ENCODE measurements around the gene MYO9B. TPM values are rescaled to one million over a fixed set of nuclear protein-coding genes. Genes with fewer than 3 reads are reported as not detected.

Gene MYO9B
- total RNA-seq, 1 donor from 2014 or later, result 54.2 TPM

DNA sequence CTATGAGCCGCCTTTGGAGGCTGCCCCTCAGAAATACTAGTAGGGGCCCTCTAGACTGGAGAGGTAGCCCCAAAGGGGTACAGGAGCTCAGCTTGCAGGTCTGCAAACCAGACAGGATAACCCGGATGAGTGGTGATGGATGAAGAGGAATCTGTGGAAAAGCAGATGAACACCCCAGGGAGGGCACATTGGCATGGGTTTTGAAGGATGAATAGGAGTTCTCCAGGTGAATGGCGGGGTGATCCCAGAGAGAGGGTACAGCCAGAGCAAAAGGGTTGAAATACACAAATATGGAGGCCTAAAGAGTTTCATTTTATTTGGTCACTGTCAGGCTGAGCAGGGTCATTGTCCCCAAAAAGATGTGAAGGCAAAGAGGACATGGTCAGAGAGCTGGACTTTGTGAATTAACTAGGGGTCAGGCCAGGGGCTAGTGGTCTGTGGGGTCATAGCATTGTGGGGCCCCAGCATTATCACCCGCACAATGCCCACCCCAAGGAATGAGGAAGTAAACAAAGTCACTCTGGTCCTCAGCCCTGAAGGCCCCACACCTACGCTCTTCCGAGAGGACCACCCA, 165.3 kb downstream of the MYO9B start:
- no peak for DNase-seq (ENCODE audit: low read depth)

DNA sequence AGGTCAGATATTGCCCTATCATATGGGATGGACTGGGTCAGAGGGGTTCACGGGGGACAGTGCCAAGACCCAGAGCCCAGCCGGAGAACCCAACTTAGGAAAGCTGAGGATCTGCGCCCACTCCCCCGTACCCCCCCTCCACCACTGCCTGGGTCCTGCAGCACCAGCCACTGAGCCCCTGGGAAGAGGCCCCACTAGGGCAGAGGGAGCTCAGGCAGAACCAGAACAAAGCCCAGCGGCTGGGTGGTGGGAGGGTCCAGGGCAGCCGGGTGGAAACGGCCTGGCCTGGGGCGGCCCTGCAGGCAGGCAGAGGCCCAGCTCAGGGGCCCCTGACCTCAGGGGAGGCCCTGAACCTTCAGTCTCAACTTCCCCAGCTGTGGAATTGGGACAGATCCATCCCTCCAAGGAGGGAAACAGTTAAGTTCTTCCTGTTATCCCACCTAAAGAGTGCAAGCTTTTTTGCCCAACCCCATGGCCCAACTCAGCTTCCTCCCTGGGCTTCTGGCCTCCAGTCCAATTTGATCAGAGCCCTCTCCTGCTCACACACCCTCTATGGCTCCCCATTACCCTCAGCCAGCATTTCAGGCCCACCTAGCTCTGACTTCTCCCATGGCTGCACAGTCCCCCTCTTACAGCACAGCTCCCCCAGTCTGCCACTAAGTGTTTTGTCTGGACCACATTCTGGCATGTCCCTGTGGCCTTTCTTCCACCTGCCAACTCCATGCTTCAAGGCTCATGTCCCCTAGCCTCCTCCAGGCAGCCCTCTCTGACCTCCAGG, 167.0 kb downstream of the MYO9B start:
- peak; percentile 15 for DNase-seq (ENCODE audit: low read depth)

DNA sequence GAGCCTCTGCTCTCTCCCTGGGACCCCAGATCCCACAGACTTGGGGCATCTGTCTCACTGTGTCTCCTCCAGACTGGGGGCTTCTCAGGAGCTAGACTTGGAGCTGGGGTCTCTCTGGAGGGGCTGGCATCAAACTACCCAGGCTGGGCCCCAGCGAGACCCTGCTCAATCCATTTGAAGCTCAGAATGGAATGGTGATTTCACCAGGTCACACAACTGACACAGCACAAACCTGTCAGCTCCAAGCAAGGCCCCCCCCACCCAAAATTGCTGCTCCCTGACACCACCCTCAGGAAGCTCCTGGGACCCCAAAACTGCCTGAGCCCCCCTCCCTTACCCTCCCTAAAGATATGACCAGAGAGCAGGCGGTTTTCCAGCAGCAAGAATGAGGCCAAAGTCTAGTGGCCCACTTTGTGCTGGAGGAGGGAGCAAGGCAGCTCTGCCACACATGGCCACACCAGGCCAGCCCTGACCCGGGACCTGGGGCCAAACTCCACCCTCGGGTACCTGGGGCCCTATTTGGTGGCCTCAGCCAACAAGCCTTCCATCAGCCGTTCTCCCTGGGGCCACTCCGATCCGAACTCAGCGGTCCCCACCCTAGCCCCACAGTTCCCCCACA, 167.7 kb downstream of the MYO9B start:
- no peak for DNase-seq (ENCODE audit: low read depth)

DNA sequence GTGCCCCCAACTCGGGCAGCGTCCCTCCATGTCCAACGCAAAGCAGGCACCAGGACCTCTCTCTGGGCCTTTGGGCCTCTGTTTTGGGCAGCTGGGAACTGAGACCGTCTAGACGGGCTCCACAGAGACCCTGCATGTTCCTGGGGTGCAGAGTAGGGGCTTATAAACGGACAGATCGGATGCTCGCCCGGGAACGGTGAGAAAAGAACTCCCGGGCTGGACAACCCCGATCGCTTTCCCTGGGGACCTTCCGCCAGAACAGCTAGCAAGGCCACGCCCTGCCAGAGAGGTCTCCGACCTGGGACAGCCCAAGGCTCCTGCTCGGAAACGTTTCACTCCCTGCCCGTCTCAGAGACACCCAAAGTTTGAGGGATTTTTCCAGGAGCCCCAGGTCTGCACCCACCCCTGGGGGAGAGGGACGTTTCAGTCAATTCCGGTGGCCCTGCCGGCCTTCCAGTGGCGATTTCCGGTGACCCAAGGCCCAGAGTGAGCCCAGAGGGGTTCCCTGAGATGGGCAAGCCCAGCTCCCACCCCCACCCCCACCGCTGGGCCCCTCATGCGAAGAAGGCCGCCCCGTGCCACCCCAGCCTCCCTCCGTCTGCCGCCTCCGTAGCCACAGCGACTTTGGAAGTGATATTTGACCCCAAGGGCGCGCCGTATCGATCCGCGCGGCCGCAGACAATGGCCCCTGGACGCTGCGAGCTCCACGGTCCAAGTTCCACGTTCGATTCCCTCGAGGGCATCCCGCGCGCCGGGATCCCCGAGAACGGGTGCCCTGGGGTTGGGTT, 168.4 kb downstream of the MYO9B start:
- peak; percentile 22 for DNase-seq (ENCODE audit: low read depth)

DNA sequence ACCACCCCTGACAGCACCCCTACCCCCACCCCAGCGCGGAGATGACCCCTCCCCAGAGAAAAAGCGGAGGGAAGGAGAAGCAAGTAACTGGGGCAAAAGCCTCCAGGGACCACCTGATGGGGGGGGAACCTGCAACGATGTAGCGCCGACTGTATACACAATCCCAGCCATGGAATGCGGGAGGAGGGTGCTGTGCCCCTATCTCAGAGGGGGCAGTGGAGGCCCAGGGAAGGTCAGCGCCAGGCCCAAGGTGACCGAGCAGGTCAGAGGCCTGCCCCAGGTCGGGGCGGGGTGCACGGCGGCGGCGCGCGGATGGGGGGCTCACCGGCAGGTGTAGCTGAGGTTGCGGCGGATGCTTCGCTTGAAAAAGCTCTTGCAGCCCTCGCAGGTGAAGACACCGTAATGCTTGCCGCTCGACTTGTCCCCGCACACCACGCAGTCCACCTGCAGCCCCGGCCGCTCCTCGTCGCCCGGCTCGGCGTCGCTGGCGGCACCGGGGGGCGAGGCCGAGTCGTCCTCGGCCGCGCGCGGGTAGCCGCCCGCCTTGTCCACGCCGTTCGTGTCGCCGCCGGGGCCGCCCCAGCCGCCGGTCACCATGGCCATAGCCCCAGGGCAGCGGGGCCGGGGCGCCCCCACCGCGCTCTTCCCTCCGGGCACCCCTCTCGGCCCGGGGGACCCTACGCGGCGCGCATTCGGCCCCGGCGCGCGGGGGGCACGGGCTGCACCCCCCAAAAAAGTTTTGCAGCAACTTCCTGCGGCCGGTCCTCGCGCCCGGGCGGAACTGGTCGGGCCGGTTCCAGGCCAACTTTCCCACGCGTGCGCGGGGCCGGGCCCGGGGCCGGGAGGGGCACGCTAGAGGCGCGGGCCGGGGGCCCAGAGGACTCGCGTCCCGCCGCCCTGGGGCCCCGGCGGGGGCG, 169.3 kb downstream of the MYO9B start:
- DNase-seq (ENCODE audit: low read depth), result no peak

GRCh38 chr19:17245535-17245984, 170.0 kb downstream of the MYO9B start, which contains the start of gene NR2F6:
NR2F6 (minus strand) TSS chr19:17245919; CDS start chr19:17245220, 699 bp downstream.
- DNase-seq (ENCODE audit: low read depth), result no peak

- DNase-seq (ENCODE audit: low read depth), result peak; percentile 14
These were observed 171.3 kb downstream of the MYO9B start for GRCh38 chr19:17246681-17247425.

- DNase-seq (ENCODE audit: low read depth), result no peak
These were observed 172.6 kb downstream of the MYO9B start for GRCh38 chr19:17248011-17248776.

DNA sequence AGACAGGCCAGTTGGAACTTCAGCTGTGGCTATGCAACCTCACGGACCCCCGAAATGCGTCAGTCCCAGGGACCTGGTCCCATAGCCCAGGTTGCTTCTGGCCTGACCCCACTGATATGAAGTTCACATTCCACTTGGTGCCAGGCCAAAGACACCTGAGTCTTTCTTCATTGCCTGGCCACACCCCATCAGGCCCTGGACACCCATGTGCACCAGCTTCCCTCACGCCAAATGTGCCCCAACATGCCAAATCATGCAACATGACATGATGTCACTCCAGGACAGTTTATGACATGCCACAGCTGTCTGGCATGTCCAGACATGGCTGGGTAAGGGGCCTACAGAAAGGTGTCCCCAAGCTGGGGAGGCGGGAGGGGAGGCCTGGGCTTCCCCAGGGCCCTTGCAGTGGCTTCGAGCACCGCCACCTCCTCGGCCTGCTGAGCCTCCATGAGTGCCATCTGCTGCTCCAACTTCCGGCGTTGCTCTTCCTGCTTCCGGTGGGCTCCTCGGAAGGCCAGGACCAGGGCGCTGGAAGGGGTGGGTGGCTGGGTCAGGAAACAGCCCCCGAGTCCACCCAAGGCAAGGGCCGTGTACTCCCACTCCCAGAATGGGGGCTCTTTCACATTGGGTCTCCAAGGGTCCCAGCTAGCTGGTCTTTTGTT, 174.4 kb downstream of the MYO9B start:
- no peak for DNase-seq (ENCODE audit: low read depth)

GRCh38 chr19:17254636-17255035, 179.1 kb downstream of the MYO9B start:
- no peak for DNase-seq (ENCODE audit: low read depth)

GRCh38 chr19:17255150-17255621, 179.6 kb downstream of the MYO9B start:
- peak; percentile 71 for DNase-seq (ENCODE audit: low read depth)

GRCh38 chr19:17256130-17256529, 180.6 kb downstream of the MYO9B start:
- DNase-seq (ENCODE audit: low read depth), result no peak

DNA sequence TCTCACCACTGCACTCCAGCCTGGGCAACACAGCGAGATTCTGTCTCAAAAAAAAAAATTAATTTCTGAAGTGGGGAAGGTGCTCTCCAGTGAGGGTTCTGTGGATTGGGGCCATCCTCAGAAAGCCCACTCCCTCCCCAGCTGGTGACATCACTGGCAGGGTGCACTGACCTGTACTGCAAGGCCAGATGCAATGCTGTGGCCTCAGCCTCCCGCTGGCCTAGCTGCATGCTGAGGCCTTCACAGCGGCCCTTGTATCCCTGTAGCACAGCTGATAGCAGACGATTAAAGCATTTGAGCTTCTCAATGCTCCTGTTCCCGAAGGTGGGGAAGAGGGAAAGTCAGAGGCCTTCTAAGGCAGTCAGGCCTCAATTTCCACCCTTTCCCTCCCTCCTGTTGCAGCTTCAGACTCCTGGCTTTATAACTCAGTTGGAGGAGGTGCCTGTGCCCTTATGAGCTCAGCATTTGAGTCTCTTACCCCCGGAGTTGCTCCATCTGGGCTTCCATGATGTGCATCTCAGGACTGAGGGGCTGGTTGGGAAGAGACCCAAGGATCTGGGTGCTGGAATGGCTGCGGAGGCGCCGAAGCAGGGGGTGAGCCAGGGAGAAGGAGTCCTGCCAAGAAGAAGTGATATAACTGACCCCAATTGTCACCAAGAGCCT, 183.7 kb downstream of the MYO9B start:
- DNase-seq (ENCODE audit: low read depth), result no peak

- no peak for DNase-seq (ENCODE audit: low read depth)
These were observed 184.4 kb downstream of the MYO9B start for GRCh38 chr19:17259934-17260333.

DNA sequence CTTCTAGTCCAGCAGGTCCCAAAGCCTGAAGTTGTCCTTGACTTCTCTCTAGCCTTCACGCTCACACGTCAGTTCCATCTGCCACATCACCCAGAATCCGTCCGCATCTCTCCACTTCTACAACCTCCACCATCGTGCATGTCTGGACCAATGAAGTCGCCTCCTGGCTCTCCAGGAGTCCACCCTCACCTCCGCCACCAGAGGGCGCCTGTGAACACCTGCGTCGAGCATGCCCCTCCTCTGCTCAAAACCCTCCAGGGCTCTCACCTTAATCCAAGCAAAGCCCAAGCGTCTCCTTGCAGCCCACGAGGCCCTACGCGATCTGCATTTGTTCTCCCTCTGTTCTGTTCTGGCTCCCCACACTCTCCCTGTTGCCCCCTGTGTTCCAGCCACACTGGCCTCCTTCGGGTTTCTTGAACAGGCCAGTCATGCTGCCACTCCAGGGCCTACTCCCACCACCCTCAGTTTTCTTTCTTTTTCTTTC, 185.3 kb downstream of the MYO9B start:
- DNase-seq (ENCODE audit: low read depth), result peak; percentile 62

- DNase-seq (ENCODE audit: low read depth), result no peak
These were observed 187.0 kb downstream of the MYO9B start for GRCh38 chr19:17262557-17262956.
